ENCODE data around the gene GSC. TPM values are rescaled to one million over a fixed set of nuclear protein-coding genes. Genes with fewer than 3 reads are reported as not detected.
"Not testable (repeated sequence)": the region's sequence is repeated elsewhere in the genome, so short reads cannot be mapped to it uniquely, and the experiment has no call there.

The GSC gene
- total RNA-seq, 1 donor from 2014 or later = not detected

DNA sequence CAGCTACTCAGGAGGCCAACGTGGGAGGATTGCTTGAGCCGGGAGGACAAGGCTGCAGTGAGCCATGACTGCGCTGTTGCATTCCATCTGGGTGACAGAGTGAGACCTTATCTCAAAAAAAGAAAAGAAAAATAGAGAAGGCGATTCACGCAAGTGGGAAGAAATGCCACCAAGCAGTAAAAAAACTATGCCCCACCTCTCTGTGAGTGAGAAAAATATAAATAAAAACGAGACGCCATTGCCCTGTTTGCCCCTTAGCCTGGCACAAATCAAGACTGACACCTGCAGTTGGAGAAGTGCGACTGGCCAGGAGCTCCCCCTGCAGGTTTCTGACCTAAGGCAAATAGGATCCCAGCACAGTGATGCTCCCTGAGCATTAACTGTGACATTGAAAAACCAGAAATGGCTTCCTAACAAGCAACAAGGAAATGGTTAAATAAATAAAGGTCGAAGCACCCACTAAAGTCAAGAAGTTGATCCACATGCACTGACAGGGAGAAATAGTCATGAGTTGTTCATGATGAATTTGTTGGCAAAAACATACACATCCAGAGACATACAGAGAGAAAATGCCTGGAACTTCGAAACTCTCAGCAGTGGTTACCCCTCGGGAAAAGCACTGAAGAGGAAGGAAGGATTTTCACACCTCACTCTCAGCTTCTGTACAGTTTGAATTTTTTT, 21.1 kb downstream of the GSC start:
- DNase-seq (ENCODE audit: low spot score in 2 of 2) = no peak
- H3K27ac ChIP-seq = no peak overlapping the region
- H3K27me3 ChIP-seq = no peaks in the 10 kb centered on the region
- intact Hi-C loops (cut with DNase I) = no loop called here
- TF ChIP-seq, protein P1, sequence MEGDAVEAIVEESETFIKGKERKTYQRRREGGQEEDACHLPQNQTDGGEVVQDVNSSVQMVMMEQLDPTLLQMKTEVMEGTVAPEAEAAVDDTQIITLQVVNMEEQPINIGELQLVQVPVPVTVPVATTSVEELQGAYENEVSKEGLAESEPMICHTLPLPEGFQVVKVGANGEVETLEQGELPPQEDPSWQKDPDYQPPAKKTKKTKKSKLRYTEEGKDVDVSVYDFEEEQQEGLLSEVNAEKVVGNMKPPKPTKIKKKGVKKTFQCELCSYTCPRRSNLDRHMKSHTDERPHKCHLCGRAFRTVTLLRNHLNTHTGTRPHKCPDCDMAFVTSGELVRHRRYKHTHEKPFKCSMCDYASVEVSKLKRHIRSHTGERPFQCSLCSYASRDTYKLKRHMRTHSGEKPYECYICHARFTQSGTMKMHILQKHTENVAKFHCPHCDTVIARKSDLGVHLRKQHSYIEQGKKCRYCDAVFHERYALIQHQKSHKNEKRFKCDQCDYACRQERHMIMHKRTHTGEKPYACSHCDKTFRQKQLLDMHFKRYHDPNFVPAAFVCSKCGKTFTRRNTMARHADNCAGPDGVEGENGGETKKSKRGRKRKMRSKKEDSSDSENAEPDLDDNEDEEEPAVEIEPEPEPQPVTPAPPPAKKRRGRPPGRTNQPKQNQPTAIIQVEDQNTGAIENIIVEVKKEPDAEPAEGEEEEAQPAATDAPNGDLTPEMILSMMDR (IDR thresholded peaks at IDR 0.05) = peak in 1 of 3 experiments; percentile 35
- H3K9me3 ChIP-seq = no peaks in the 10 kb centered on the region
- no peaks in the 10 kb centered on the region for H3K4me1 ChIP-seq
- no peaks in the 10 kb centered on the region for H3K36me3 ChIP-seq
- H3K4me3 ChIP-seq = no peak overlapping the region

DNA sequence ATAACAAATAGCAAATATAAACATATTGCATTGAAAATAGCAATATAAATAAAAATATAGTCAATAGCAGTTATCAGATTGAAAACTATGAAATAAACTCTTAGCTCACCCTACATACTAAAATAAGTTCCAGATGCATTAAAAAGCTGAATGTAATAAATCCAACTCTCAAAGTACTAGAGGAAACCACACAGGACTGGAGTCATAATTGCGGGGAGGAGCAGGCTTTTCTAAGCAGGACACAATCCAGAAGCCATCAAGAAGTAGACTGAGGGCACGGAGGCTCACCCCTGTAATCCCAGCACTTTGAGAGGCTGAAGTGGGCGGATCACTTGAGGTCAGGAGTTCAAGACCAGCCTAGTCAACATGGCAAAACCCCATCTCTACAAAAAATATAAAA, 22.2 kb downstream of the GSC start:
- Histone ChIP-seq H3K9me3 (no peaks in the 10 kb centered on the region), H3K36me3 (no peaks in the 10 kb centered on the region), H3K4me1 (no peaks in the 10 kb centered on the region), H3K27ac (no peak overlapping the region), H3K27me3 (no peaks in the 10 kb centered on the region), H3K4me3 (no peak overlapping the region)
- intact Hi-C loops (cut with DNase I) = no loop called here
- DNase-seq (ENCODE audit: low spot score in 2 of 2) = no peak
- TF ChIP-seq, protein P1 (IDR thresholded peaks at IDR 0.05) = no peak

DNA sequence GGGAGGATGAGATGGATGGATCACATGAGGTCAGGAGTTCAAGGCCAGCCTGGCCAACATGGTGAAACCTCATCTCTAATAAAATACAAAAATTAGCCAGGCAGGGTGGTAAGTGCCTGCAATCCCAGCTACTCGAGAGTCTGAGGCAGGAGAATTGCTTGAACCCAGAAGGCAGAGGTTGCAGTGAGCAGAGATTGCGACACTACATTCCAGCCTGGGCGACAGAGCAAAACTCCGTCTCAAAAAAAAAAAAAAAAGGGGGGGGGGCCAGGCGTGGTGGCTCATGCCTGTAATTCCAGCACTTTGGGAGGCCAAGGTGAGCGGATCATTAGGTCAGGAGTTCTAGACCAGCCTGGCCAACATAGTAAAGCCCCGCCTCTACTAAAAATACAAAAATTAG, 22.8 kb downstream of the GSC start:
- H3K4me3 ChIP-seq; DNase-seq (ENCODE audit: low spot score in 2 of 2); H3K4me1 ChIP-seq; H3K27me3 ChIP-seq; H3K9me3 ChIP-seq; H3K36me3 ChIP-seq; intact Hi-C loops (cut with DNase I); H3K27ac ChIP-seq: not testable (repeated sequence)

DNA sequence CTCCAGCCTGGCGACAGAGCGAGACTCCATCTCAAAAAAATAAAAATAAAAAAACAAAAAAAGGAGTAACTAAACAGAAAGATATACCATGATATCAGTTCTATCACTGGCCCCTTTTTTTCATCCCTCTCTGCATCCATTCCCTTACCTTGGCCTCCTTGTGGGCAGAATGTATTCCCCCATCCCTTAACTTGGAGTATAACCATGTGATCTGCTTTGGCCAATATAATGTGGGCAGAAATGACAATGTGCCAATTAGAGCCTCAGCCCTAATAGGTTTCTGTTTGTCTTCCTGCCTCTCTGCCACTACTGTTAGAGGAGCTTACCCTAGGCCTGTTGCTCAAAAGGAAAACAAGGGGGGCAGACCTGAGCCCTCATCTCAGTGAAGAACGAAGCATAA, 23.8 kb downstream of the GSC start:
- no peak for DNase-seq (ENCODE audit: low spot score in 2 of 2)
- Histone ChIP-seq H3K27me3 (no peaks in the 10 kb centered on the region), H3K27ac (no peak overlapping the region), H3K4me1 (no peaks in the 10 kb centered on the region), H3K9me3 (no peaks in the 10 kb centered on the region), H3K4me3 (no peak overlapping the region), H3K36me3 (no peaks in the 10 kb centered on the region)
- TF ChIP-seq, protein P1 (IDR thresholded peaks at IDR 0.05) = no peak
- intact Hi-C loops (cut with DNase I) = no loop called here

DNA sequence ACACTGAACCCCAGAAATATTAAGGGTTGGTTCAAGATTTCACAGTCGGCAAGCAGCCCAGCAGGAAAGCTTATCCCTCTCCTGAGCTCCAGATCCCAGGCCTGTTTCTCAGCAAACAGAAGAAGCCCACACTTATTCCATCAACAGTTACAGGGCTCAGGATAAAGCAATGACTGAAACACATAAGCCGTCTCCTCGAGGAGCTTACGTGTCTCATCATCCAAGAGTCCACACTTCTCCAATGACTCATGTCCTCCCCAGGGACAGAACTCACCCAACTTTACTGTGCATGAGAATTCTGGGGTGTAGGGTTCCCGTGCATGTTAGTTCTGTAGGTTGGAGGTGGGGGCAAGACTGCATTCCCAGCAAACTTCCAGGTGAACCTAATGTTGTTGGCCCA, 31.2 kb downstream of the GSC start:
- TF ChIP-seq, protein P1 (IDR thresholded peaks at IDR 0.05) = no peak
- no peak overlapping the region for H3K4me3 ChIP-seq
- no peaks in the 10 kb centered on the region for H3K36me3 ChIP-seq
- H3K27ac ChIP-seq = no peak overlapping the region
- no peak for DNase-seq (ENCODE audit: low spot score in 2 of 2)
- intact Hi-C loops (cut with DNase I) = no loop called here
- no peaks in the 10 kb centered on the region for H3K9me3 ChIP-seq
- no peaks in the 10 kb centered on the region for H3K4me1 ChIP-seq
- no peaks in the 10 kb centered on the region for H3K27me3 ChIP-seq

DNA sequence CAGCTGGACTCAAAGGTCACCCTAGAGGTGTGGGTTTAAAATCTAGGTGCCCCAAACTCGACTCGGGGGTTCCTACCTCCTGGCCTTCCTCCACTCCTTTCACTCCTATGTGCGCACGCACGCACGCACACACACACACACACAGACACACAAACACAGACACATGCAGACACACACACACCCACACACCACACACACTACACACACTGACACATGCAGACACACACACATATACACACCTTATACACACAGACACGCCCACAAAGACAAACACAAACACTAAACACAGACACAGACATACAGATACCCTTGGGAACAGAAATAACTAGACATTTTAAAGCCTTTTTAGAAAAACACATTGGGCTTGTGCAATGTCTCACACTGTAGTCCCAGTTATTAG, 31.8 kb downstream of the GSC start:
- no peak for DNase-seq (ENCODE audit: low spot score in 2 of 2)
- H3K4me3 ChIP-seq = no peak overlapping the region
- TF ChIP-seq, protein P1 (IDR thresholded peaks at IDR 0.05) = no peak
- H3K9me3 ChIP-seq = no peaks in the 10 kb centered on the region
- intact Hi-C loops (cut with DNase I) = no loop called here
- H3K27ac ChIP-seq = no peak overlapping the region
- no peaks in the 10 kb centered on the region for H3K4me1 ChIP-seq
- no peaks in the 10 kb centered on the region for H3K27me3 ChIP-seq
- no peaks in the 10 kb centered on the region for H3K36me3 ChIP-seq

All from ascending aorta (tissue), 2 donors.